ENCODE data around the gene OR7D2.
"Not testable (repeated sequence)": the region's sequence is repeated elsewhere in the genome, so short reads cannot be mapped to it uniquely, and the experiment has no call there.

OR7D2 gene

GRCh38 chr19:9178901-9179300 lies at the start of gene OR7D2:
Gene OR7D2 (plus strand): TSS chr19:9178979. CDS start chr19:9185782, 6,803 bp downstream.
- DNase-seq (ENCODE audit: low spot score): no peak

GRCh38 chr19:9130965-9131364 lies 47.8 kb upstream of the OR7D2 start:
- DNase-seq (ENCODE audit: low spot score): no peak

- DNase-seq (ENCODE audit: low spot score): no peak
These were observed 46.4 kb upstream of the OR7D2 start for GRCh38 chr19:9132422-9132821.

- no peak for DNase-seq (ENCODE audit: low spot score)
These were observed 39.1 kb upstream of the OR7D2 start for GRCh38 chr19:9139609-9140158.

GRCh38 chr19:9140159-9140874 lies 38.5 kb upstream of the OR7D2 start, which contains the start of gene ZNF317:
Gene ZNF317 (plus strand): TSS chr19:9140397. CDS start chr19:9156017, 15,620 bp downstream.
- peak; percentile 90 for DNase-seq (ENCODE audit: low spot score)

GRCh38 chr19:9144920-9145319 lies 33.9 kb upstream of the OR7D2 start:
- no peak for DNase-seq (ENCODE audit: low spot score)

GRCh38 chr19:9146882-9147281 lies 31.9 kb upstream of the OR7D2 start:
- DNase-seq (ENCODE audit: low spot score): no peak

- no peak for DNase-seq (ENCODE audit: low spot score)
These were observed 30.1 kb upstream of the OR7D2 start for GRCh38 chr19:9148697-9149096.

- DNase-seq (ENCODE audit: low spot score): no peak
These were observed 28.8 kb upstream of the OR7D2 start for GRCh38 chr19:9149997-9150396.

GRCh38 chr19:9150650-9151049 lies 28.1 kb upstream of the OR7D2 start:
- no peak for DNase-seq (ENCODE audit: low spot score)

GRCh38 chr19:9151367-9151766 lies 27.4 kb upstream of the OR7D2 start:
- DNase-seq (ENCODE audit: low spot score): no peak

GRCh38 chr19:9155591-9155990 lies 23.2 kb upstream of the OR7D2 start:
- DNase-seq (ENCODE audit: low spot score): no peak

GRCh38 chr19:9156304-9156703 lies 22.5 kb upstream of the OR7D2 start:
- no peak for DNase-seq (ENCODE audit: low spot score)

GRCh38 chr19:9159891-9160290 lies 18.9 kb upstream of the OR7D2 start:
- no peak for DNase-seq (ENCODE audit: low spot score)

- DNase-seq (ENCODE audit: low spot score): no peak
These were observed 17.4 kb upstream of the OR7D2 start for GRCh38 chr19:9161427-9161826.

GRCh38 chr19:9165261-9165660 lies 13.5 kb upstream of the OR7D2 start:
- DNase-seq (ENCODE audit: low spot score): no peak

GRCh38 chr19:9166846-9167245 lies 11.9 kb upstream of the OR7D2 start:
- no peak for DNase-seq (ENCODE audit: low spot score)

- DNase-seq (ENCODE audit: low spot score): no peak
These were observed 7.3 kb upstream of the OR7D2 start for GRCh38 chr19:9171393-9171991.

- no peak for DNase-seq (ENCODE audit: low spot score)
These were observed 3.5 kb upstream of the OR7D2 start for GRCh38 chr19:9175326-9175725.

GRCh38 chr19:9183000-9183399 lies 4.2 kb downstream of the OR7D2 start:
- DNase-seq (ENCODE audit: low spot score): no peak

- no peak for DNase-seq (ENCODE audit: low spot score)
These were observed 8.4 kb downstream of the OR7D2 start for GRCh38 chr19:9187191-9187590.

- DNase-seq (ENCODE audit: low spot score): no peak
These were observed 10.8 kb downstream of the OR7D2 start for GRCh38 chr19:9189535-9189934.

- not testable (repeated sequence) for DNase-seq (ENCODE audit: low spot score)
These were observed 19.3 kb downstream of the OR7D2 start for GRCh38 chr19:9198044-9198443.

Measured in D341Med (cell line).